Measurements from ENCODE around the gene TMEM9.

GRCh38 chr1:201183753-201184152, 29.5 kb upstream of the TMEM9 start:
- TF ChIP-seq RXRA (IDR thresholded peaks at IDR 0.05) = no peak
- no peak for TF ChIP-seq CTCF (IDR thresholded peaks at IDR 0.05; ENCODE audit: low read depth, low read length, missing input control)

Data from liver (tissue), 3 donors.